ENCODE data around the gene THG1L.
"Not testable (repeated sequence)": the region's sequence is repeated elsewhere in the genome, so short reads cannot be mapped to it uniquely, and the experiment has no call there.

Gene THG1L

DNA sequence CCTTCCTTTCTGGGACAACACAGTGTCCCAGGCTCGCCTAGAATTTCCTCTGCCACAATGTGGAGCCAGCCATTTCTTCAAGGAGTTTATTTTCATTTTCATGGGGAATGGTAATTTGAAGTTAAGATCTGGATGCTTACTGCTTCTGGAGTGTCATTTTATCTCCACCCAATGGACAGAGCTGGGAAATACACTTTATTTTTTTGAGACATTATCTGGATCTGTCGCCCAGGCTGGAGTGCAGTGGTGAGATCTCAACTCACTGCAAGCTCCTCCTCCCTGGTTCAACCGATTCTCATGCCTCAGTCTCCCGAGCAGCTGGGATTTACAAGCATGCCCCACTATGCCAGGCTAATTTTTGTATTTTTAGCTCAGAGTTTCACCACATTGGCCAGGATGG lies 12.7 kb upstream of the THG1L start:
- DNase-seq (ENCODE audit: insufficient read length, low spot score): no peak

DNA sequence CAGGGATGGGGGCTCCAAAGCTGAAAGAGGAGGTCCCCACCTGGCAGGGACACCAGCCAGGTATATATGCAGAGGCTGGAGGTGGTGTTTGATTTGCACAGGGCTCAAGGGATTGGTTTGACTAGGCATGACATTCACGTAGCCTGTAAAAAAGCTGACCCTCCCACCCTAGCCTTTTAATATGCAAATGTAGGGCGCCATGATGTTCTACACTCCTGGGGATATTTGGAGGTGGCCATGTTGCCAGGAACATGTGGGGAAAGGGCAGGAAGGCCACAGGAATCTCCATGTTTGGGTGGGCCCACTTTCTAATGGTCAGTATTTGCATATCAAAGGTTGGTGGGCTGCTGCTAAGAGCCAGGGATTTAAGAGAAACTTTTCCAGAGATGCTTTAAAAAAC lies 12.0 kb upstream of the THG1L start:
- DNase-seq (ENCODE audit: insufficient read length, low spot score) (no peak), FAIRE-seq (no peak)
- TF ChIP-seq, protein P1, sequence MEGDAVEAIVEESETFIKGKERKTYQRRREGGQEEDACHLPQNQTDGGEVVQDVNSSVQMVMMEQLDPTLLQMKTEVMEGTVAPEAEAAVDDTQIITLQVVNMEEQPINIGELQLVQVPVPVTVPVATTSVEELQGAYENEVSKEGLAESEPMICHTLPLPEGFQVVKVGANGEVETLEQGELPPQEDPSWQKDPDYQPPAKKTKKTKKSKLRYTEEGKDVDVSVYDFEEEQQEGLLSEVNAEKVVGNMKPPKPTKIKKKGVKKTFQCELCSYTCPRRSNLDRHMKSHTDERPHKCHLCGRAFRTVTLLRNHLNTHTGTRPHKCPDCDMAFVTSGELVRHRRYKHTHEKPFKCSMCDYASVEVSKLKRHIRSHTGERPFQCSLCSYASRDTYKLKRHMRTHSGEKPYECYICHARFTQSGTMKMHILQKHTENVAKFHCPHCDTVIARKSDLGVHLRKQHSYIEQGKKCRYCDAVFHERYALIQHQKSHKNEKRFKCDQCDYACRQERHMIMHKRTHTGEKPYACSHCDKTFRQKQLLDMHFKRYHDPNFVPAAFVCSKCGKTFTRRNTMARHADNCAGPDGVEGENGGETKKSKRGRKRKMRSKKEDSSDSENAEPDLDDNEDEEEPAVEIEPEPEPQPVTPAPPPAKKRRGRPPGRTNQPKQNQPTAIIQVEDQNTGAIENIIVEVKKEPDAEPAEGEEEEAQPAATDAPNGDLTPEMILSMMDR (IDR thresholded peaks at IDR 0.05; ENCODE audit: insufficient read depth, missing control alignments): no peak

More for the DNA sequence above, 12.7 kb upstream of the THG1L start:
- no peak for FAIRE-seq
- TF ChIP-seq, protein P1 (IDR thresholded peaks at IDR 0.05; ENCODE audit: insufficient read depth, missing control alignments): peak; percentile 67

DNA sequence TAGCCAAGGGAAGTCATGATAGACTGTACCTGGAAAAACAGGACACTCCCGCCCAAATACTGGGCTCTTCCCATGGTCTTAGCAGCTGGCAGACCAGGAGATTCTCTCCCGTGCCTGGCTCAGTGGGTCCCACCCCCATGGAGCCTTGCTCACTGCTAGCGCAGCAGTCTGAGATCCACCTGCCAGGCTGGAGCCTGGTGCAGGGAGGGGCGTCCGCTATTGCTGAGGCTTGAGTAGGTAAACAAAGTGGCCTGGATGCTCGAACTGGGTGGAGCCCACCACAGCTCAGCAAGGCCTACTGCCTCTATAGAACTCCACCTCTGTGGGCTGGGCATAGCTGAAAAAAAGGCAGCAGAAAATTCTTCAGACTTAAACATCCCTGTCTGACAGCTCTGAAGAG lies 10.1 kb upstream of the THG1L start:
- TF ChIP-seq, protein P1 (IDR thresholded peaks at IDR 0.05; ENCODE audit: insufficient read depth, missing control alignments): no peak
- FAIRE-seq: no peak
- DNase-seq (ENCODE audit: insufficient read length, low spot score): no peak

DNA sequence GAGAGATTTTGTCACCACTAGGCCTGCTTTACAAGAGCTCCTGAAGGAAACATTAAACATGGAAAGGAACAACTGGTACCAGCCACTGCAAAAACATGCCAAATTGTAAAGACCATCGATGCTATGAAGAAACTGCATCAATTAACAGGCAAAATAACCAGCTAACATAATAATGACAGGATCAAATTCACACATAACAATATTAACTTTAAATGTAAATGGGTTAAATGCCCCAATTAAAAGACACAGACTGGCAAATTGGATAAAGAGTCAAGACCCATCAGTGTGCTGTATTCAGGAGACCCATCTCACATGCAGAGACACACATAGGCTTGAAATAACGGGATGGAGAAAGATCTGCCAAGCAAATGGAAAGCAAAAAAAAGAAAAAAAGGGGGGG lies 8.3 kb upstream of the THG1L start:
- not testable (repeated sequence) for DNase-seq (ENCODE audit: insufficient read length, low spot score); FAIRE-seq

DNA sequence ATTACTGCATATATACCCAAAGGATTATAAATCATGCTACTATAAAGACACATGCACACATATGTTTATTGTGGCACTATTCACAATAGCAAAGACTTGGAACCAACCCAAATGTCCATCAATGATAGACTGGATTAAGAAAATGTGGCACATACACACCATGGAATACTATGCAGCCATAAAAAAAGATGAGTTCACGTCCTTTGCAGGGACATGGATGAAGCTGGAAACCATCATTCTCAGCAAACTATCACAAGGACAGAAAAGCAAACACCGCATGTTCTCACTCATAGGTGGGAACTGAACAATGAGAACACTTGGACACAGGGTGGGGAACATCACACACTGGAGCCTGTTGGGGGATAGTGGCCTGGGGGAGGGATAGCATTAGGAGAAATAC lies 4.6 kb upstream of the THG1L start:
- DNase-seq (ENCODE audit: insufficient read length, low spot score); FAIRE-seq: not testable (repeated sequence)

DNA sequence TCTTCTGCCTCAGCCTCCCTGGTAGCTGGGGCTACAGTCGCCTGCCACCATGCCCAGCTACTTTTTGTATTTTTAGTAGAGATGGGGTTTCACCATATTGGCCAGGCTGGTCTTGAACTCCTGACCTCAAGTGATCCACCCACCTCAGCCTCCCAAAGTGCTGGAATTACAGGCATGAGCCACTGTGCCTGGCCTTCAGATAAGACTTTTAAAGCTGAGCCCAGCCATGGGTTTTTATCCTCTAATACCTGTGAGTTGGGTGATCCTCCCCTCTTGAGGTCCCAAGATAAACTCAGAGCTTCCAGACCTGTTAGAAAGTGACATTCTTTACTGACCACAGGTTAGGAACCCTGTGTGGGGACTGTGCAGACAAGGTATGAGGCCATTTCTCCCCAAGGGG lies 3.4 kb upstream of the THG1L start:
- not testable (repeated sequence) for FAIRE-seq; DNase-seq (ENCODE audit: insufficient read length, low spot score)

DNA sequence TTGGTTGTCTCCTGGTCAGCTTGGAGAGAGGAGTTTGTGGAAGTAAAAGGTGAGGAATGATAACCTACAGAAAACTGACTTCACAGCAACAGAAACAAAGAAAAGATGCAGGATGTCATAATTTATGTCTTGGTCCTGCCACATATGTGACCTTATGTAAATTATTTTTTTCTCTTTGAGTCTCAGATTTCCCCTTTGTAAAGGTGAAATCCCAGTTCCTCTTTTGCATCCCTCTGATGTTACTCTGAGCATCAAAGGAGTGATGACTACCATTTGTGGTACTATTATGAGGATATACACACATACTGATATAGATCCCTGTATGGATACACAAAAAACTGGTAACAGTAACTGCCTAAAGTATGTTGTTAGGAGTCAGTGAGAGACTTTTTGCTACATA lies 1.4 kb upstream of the THG1L start:
- DNase-seq (ENCODE audit: insufficient read length, low spot score) (no peak), FAIRE-seq (no peak)
- TF ChIP-seq, protein P1 (IDR thresholded peaks at IDR 0.05; ENCODE audit: insufficient read depth, missing control alignments): no peak

DNA sequence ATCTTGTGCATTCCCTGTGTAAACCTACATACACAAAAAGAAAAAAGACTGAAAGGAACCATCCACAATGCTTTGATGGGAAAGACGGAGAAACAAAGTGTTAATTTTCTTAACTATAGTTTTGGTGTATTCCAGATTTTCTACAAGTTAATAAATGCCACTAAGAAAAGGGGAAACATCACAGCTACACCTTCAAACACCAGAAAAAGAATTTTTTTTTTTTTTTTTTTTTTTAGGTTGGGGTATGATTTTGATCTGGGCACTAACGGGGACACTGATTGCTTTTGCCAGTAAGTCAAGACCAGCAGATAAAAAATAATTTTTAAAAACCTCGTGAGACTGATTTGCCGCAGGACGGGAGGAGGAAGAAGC lies 334 bp upstream of the THG1L start:
- TF ChIP-seq, protein P1 (IDR thresholded peaks at IDR 0.05; ENCODE audit: insufficient read depth, missing control alignments): no peak
- DNase-seq (ENCODE audit: insufficient read length, low spot score) (no peak), FAIRE-seq (no peak)

DNA sequence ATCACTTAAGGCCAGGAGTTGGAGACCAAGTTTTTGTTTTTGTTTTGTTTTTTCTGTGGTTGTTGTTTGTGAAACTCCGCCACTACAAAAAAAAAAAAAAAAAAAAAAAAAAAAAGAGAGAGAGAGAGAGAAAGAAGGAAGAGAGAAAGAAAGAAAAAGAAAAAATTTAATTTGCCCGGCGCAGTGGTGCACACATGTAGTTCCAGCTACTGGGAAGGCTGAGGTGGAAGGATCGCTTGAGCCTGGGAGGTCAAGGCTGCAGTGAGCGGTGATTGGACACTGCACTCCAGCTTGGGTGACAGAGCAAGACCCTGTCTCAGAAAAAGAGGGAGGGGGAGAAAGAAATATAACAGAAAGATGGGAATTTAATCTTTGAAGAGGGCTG lies 902 bp downstream of the THG1L start:
- FAIRE-seq: no peak
- TF ChIP-seq, protein P1 (IDR thresholded peaks at IDR 0.05; ENCODE audit: insufficient read depth, missing control alignments): no peak

More for the DNA sequence above, 902 bp downstream of the THG1L start:
- DNase-seq (ENCODE audit: insufficient read length, low spot score): no peak

All from D721Med (cell line).